ENCODE measurements around the gene UNC5B.

- TF ChIP-seq CTCF (IDR thresholded peaks at IDR 0.05; ENCODE audit: poor library complexity) (no peak), EZH2 (IDR thresholded peaks at IDR 0.05; ENCODE audit: borderline replicate concordance) (no peak), EZH2phosphoT487 (IDR thresholded peaks at IDR 0.05; ENCODE audit: low read depth, severe bottlenecking, unreplicated experiment) (no peak)
Measured at GRCh38 chr10:71193516-71193915, 18.9 kb upstream of the UNC5B start.
